Measurements from ENCODE around the gene CES2.

Gene CES2

GRCh38 chr16:66904846-66905632, 30.3 kb upstream of the CES2 start:
- Histone ChIP-seq H3K4me3 (replicated peaks; ENCODE audit: low read depth, low read length) (no peak overlapping the region), H3K36me3 (ENCODE audit: control insufficient read depth, insufficient read depth, low read length) (no peaks in the 10 kb centered on the region), H3K27me3 (replicated peaks; ENCODE audit: control insufficient read depth, insufficient read depth, low read length) (no peaks in the 10 kb centered on the region; the same call in 1 of the 2 replicates)
- TF ChIP-seq CTCF (IDR thresholded peaks at IDR 0.05; ENCODE audit: insufficient read depth, low read length, poor library complexity, severe bottlenecking), result no peak
- DNase-seq (ENCODE audit: extremely low read depth, insufficient read length), result no peak

- no peak for TF ChIP-seq CTCF (IDR thresholded peaks at IDR 0.05; ENCODE audit: insufficient read depth, low read length, poor library complexity, severe bottlenecking)
- Histone ChIP-seq H3K4me3 (replicated peaks; ENCODE audit: low read depth, low read length) (no peak overlapping the region), H3K36me3 (ENCODE audit: control insufficient read depth, insufficient read depth, low read length) (no peaks in the 10 kb centered on the region), H3K27me3 (replicated peaks; ENCODE audit: control insufficient read depth, insufficient read depth, low read length) (no peaks in the 10 kb centered on the region; the same call in 1 of the 2 replicates)
- DNase-seq (ENCODE audit: extremely low read depth, insufficient read length), result no peak
Measured at GRCh38 chr16:66905633-66906539, 29.4 kb upstream of the CES2 start.

GRCh38 chr16:66906916-66907836, 28.1 kb upstream of the CES2 start:
- no peak for DNase-seq (ENCODE audit: extremely low read depth, insufficient read length)
- no peak for TF ChIP-seq CTCF (IDR thresholded peaks at IDR 0.05; ENCODE audit: insufficient read depth, low read length, poor library complexity, severe bottlenecking)

DNA sequence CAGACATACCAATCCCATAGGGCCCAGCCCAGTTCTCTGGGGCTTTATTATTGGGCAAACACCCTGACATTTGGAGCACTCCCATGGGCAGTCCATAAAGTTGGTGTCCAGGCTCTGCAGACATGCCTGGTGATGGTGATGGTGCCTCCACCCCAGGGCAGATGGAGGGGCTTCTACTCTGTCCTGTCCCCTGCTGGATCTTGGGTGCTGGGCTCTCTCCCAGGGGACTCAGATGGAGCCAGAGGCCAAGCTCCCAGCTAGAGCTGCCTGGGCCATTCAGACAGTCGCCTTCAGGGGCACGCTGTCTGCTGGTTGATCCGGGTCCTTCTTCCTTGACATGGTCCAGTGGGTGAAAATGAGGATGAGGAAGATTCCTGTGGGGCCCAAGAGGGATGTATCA, 27.2 kb upstream of the CES2 start:
- H3K4me3 ChIP-seq (replicated peaks; ENCODE audit: low read depth, low read length), result no peak overlapping the region
- no peaks in the 10 kb centered on the region for H3K36me3 ChIP-seq (ENCODE audit: control insufficient read depth, insufficient read depth, low read length)
- no peak for TF ChIP-seq CTCF (IDR thresholded peaks at IDR 0.05; ENCODE audit: insufficient read depth, low read length, poor library complexity, severe bottlenecking)
- DNase-seq (ENCODE audit: extremely low read depth, insufficient read length), result no peak
- no peaks in the 10 kb centered on the region; the same call in 1 of the 2 replicates for H3K27me3 ChIP-seq (replicated peaks; ENCODE audit: control insufficient read depth, insufficient read depth, low read length)

More at GRCh38 chr16:66906916-66907836, 28.1 kb upstream of the CES2 start:
- no peak overlapping the region for H3K4me3 ChIP-seq (replicated peaks; ENCODE audit: low read depth, low read length)
- no peaks in the 10 kb centered on the region; the same call in 1 of the 2 replicates for H3K27me3 ChIP-seq (replicated peaks; ENCODE audit: control insufficient read depth, insufficient read depth, low read length)
- H3K36me3 ChIP-seq (ENCODE audit: control insufficient read depth, insufficient read depth, low read length), result no peaks in the 10 kb centered on the region
